ENCODE data around the gene ZNF705A. TPM values are rescaled to one million over a fixed set of nuclear protein-coding genes. Genes with fewer than 3 reads are reported as not detected.
"Not testable (repeated sequence)": the region's sequence is repeated elsewhere in the genome, so short reads cannot be mapped to it uniquely, and the experiment has no call there.

The ZNF705A gene
- total RNA-seq, 1 experiment from 2014 or later: not detected

- H3K9me3 ChIP-seq, H3K27me3 ChIP-seq, H3K36me3 ChIP-seq: not testable (repeated sequence)
- DNase-seq: peak; percentile 63
- peak overlapping the region; percentile 79 for H3K4me3 ChIP-seq
Measured at GRCh38 chr12:8179989-8180585, 23.3 kb downstream of the ZNF705A start.

GRCh38 chr12:8181271-8181670, 24.5 kb downstream of the ZNF705A start:
- DNase-seq, H3K9me3 ChIP-seq, H3K36me3 ChIP-seq, H3K27me3 ChIP-seq, H3K4me3 ChIP-seq: not testable (repeated sequence)

- H3K36me3 ChIP-seq, H3K9me3 ChIP-seq, H3K4me3 ChIP-seq, H3K27me3 ChIP-seq, DNase-seq: not testable (repeated sequence)
Measured at GRCh38 chr12:8182923-8183322, 26.1 kb downstream of the ZNF705A start.

- not testable (repeated sequence) for DNase-seq, H3K27me3 ChIP-seq, H3K9me3 ChIP-seq, H3K36me3 ChIP-seq, H3K4me3 ChIP-seq
Measured at GRCh38 chr12:8183346-8183745, 26.5 kb downstream of the ZNF705A start.

GRCh38 chr12:8184206-8184605, 27.4 kb downstream of the ZNF705A start:
- not testable (repeated sequence) for H3K9me3 ChIP-seq, H3K27me3 ChIP-seq, H3K4me3 ChIP-seq, DNase-seq, H3K36me3 ChIP-seq

- H3K36me3 ChIP-seq, H3K9me3 ChIP-seq, H3K4me3 ChIP-seq, DNase-seq, H3K27me3 ChIP-seq: not testable (repeated sequence)
Measured at GRCh38 chr12:8188088-8188487, 31.3 kb downstream of the ZNF705A start.

GRCh38 chr12:8197685-8198308, 41.0 kb downstream of the ZNF705A start:
- not testable (repeated sequence) for DNase-seq, H3K36me3 ChIP-seq, H3K9me3 ChIP-seq, H3K27me3 ChIP-seq, H3K4me3 ChIP-seq

GRCh38 chr12:8218711-8219382, 62.0 kb downstream of the ZNF705A start:
- H3K27me3 ChIP-seq, DNase-seq, H3K9me3 ChIP-seq, H3K4me3 ChIP-seq: not testable (repeated sequence)
- H3K36me3 ChIP-seq: peaks cover 40% of the 10 kb centered on the region

- not testable (repeated sequence) for H3K9me3 ChIP-seq, DNase-seq, H3K27me3 ChIP-seq, H3K4me3 ChIP-seq
- H3K36me3 ChIP-seq: peaks cover 33% of the 10 kb centered on the region
Measured at GRCh38 chr12:8221375-8221774, 64.6 kb downstream of the ZNF705A start.

- H3K36me3 ChIP-seq: peaks cover 32% of the 10 kb centered on the region
- not testable (repeated sequence) for H3K27me3 ChIP-seq, DNase-seq, H3K9me3 ChIP-seq, H3K4me3 ChIP-seq
Measured at GRCh38 chr12:8221844-8222243, 65.0 kb downstream of the ZNF705A start.

- H3K27me3 ChIP-seq: not testable (repeated sequence)
Measured at GRCh38 chr12:8222303-8222702, 65.5 kb downstream of the ZNF705A start.

GRCh38 chr12:8223646-8224045, 66.8 kb downstream of the ZNF705A start:
- H3K27me3 ChIP-seq, DNase-seq, H3K9me3 ChIP-seq, H3K4me3 ChIP-seq: not testable (repeated sequence)
- H3K36me3 ChIP-seq: peaks cover 29% of the 10 kb centered on the region

More at GRCh38 chr12:8222303-8222702, 65.5 kb downstream of the ZNF705A start:
- H3K9me3 ChIP-seq, H3K4me3 ChIP-seq, DNase-seq: not testable (repeated sequence)
- peaks cover 34% of the 10 kb centered on the region for H3K36me3 ChIP-seq

GRCh38 chr12:8224782-8225181, 68.0 kb downstream of the ZNF705A start:
- not testable (repeated sequence) for H3K9me3 ChIP-seq, H3K4me3 ChIP-seq, DNase-seq, H3K27me3 ChIP-seq
- peaks cover 20% of the 10 kb centered on the region for H3K36me3 ChIP-seq

- no peak overlapping the region for H3K4me3 ChIP-seq
- no peaks in the 10 kb centered on the region for H3K27me3 ChIP-seq
- peaks cover 23% of the 10 kb centered on the region for H3K36me3 ChIP-seq
- no peaks in the 10 kb centered on the region for H3K9me3 ChIP-seq
- no peak for DNase-seq
Measured at GRCh38 chr12:8226355-8226754, 69.5 kb downstream of the ZNF705A start.

- Histone ChIP-seq H3K36me3 (peaks cover 26% of the 10 kb centered on the region), H3K4me3 (peak within 1 kb of the TSS; percentile 66)
- not testable (repeated sequence) for H3K27me3 ChIP-seq, H3K9me3 ChIP-seq
- DNase-seq: peak; percentile 90
Measured at GRCh38 chr12:8226992-8227731, 70.3 kb downstream of the ZNF705A start, which contains the start of gene FAM90A1. Gene FAM90A1 (minus strand): TSS chr12:8227618. CDS start chr12:8224832, 2,786 bp downstream.

GRCh38 chr12:8227732-8228077, 70.9 kb downstream of the ZNF705A start:
- Histone ChIP-seq H3K36me3 (peaks cover 29% of the 10 kb centered on the region), H3K4me3 (peak overlapping the region; percentile 66)
- not testable (repeated sequence) for DNase-seq, H3K9me3 ChIP-seq, H3K27me3 ChIP-seq

- H3K9me3 ChIP-seq, H3K27me3 ChIP-seq, DNase-seq: not testable (repeated sequence)
- H3K36me3 ChIP-seq: peaks cover 33% of the 10 kb centered on the region
- H3K4me3 ChIP-seq: peak overlapping the region; percentile 16
Measured at GRCh38 chr12:8228607-8229006, 71.8 kb downstream of the ZNF705A start.

Data from MG63 (cell line).